ENCODE measurements around the gene PRUNE2.

PRUNE2 gene

DNA sequence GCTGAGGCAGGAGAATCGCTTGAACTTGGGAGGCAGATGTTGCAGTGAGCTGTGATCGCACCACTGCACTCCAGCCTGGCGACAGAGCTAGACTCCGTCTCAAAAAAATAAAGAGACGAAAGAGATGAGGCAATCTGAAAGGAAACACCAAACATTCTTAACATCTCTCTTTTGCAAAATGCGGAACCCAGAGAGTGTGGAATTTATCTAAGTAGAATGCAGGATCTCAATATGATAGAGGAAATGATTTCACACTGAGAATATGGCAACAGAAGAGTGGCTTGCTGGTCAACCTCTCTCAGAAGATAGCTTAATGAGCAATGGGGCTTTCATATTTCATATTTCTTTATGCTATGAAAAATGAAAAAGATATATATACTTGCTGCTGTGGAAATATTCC lies 175.1 kb downstream of the PRUNE2 start:
- DNase-seq = no peak

DNA sequence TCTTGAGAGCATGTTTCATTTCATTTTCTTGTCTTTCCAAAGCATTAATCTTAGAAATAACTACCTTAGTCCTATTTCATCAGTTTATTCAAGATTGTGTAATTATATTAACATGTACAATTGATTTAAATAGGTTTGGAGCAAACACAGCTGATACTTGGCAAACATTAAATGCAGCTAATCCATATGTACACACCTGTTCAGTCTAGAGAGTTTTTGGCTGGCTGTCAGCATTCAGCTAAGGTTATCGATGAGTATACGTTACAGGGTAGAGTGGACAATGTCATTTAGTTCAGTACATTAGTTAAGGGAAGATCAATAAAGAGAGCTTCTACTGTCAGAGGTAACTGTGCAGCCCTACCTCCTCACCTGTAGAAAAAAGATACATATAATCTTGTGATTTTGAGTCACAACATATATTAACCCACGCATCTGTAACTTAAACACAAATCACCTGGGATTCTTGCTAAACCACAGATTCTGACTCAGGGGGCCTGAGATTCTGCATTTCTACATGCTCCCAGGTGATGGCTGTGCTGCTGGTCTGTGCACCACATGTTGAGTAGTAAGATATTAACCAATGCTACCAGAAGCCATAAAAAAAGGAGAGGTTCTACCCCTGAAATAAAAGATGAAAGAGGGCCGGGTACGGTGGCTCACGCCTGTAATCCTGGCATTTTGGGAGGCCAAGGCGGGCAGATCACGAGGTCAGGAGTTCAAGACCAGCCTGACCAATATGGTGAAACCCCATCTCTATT lies 175.8 kb downstream of the PRUNE2 start:
- DNase-seq = no peak

DNA sequence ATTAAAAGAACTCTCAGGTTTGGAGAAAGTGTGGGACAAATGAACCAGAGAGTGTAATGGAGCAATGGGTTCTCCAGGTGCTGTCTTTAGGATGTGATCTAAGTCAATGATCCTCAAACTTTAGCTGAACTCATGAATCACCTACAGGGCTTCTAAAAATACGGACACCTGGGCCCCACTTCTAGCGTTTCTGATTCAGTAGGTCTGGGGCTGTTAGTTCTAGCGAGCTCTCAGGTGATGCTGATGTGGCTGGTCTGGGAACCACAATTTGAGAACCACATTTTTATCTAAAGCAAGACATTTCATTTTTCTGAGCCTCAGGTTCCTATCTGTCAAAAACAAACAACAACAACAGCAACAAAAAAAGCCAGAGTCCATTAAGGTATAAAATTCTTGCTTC lies 176.8 kb downstream of the PRUNE2 start:
- DNase-seq = no peak

DNA sequence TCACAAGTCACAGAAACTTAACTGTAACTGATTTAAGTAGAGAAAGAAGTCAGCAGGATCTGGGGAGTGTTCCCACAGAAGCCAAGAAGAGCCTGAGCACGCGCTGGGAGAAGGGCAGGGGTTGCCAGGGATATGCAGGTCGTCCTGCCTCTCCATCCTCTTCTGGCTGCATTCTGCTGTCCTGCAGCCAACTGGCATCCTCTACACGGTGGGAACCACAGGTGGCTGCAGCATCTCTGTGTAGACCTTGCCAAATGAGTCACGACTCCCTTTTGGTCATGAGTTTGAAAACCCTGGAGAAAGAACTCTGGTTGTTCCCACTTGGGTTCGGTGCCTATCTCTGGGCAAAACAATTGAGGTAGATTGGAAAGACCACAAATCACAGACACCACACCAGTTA lies 180.0 kb downstream of the PRUNE2 start:
- DNase-seq = no peak

DNA sequence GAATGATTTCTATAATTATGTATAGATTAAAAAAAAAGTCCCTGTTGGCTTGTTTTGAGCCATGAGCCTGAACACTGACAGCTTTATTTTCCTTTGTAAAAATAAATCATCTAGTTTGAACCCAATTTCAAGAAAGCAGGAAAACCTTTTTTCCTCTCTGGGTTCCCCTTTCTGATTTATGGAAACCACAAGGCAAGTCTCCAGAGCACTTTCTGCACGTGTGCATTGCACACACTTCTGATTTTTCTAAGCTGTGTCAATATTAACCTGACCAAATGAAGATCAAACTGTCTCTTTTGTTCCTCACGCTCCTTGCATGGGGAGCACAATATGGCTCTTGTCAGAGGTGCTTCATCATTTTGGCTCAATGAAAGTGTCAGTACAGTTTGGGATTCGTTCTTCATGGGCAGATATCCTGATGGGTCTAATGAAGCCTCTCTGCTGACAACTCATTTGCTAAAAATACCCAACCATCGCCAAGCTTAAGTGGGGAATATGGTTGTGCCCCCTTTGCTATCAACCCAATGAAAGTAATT lies 180.8 kb downstream of the PRUNE2 start:
- DNase-seq = no peak

DNA sequence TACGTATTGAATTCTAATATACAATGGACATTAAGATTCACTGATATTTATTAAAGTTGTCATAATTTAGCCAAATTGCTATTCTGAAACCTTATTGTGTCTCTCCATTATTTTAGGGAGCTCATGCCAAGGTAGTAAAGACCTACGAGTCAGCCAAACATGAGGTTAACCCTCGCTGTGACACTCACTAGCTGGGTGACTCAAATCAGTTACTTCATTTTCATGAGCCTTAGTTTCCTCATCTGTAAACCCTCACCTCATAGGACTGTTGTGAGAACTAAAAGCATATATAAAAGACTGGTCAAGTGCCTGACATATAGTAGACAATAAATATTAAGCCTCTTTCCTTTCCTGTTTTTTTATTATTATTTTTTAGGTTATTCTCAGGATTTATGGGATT lies 185.7 kb downstream of the PRUNE2 start:
- DNase-seq = no peak

DNA sequence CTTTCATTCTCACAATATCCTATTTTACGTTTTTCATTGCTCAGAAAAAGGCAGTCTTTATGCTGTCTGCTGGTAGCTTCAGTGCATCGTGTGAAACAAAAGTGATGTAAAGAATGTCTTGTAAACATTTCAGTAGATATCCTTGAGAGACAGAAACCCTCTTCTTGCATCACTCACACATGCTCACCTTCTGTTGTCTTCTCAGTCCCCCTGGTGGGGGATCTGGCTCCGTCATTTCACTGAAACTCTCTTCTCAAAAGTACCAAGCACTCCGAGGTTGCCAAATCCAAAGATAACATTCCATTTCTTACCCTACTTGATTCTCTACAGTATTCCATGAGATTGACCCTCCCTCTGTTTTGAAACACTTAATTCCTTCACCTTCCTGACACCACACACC lies 187.7 kb downstream of the PRUNE2 start:
- no peak for DNase-seq

DNA sequence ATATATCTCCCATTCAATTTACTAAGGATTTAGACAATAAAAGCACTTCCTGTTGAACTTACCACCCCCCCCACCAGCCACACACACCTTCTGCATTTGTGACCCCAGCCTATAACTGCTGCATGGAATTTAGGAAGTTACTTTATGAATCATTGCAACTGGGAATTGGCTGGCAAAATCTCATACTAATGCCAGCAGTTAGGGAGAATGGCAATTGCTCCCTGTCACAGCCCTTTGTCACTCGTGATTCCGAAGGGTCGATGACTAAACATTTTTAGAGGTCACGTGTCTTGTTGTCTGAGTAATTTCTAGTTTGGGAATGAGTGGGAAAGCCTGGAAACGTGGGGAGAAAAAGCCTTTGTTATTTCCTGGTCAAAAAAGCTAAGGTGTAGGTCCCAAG lies 188.3 kb downstream of the PRUNE2 start:
- DNase-seq = no peak

DNA sequence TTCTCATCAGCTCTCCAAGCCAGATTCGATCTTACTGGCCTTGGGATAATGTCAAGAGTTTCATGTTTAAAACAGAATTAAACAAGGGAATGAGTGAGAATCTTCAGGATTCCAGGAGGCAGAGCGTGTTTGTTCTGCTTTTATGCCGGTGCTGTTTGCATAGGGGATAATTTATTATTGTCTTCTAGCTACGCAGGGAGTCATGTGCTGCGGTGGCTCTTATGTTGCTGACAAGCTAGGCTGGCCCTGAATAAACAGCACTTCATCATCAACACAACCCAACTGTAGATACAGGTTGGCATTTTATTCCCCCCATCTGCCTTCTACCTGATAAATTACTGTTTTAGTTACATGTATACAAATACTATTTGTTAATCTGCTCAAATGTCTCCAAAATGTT lies 188.7 kb downstream of the PRUNE2 start:
- no peak for DNase-seq

DNA sequence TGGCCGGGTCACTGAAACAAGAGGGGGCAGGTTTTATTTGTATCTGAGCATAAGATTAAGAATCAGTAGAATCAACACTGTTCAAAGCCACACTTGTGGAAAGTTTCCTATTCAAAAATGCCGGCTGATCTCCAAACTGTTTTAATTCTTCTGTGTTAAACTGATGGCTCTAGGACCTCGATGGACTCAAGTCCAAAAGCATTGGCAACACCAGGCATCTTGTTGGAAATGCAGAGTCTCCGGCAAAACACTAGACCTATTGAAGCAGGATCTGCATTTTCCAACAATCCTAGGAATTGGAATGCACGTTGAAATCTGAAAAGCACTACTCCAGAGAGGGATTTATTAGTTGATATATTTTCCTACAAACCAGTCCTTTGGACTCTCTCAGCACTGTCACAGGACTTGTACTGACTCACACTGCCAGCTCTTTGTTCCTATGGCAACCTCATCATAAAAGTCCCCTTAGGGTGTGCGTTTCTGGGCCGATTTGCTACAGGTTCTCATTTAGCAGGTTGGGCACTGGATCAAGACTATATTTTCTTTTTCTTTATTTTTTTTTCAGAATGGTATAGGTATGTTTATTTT lies 189.7 kb downstream of the PRUNE2 start:
- no peak for DNase-seq

DNA sequence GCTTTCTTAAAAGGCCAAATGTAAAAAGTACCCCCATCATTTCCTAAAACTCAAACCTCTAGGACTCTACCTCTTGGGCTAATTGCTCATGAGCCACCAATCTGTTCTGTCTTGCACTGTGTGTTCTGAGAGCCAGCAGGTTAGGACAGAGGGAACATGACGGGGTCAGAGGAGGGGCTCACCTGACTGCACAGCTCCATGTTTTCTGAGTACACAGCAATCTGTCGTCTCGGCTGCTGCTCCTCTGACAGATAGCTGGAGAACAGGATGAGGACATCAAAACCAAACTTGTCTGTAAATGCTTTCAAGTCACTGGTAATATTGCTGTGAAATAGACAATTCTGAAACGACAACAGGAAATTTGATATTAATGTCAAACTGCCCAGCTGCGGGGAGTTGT lies 192.5 kb downstream of the PRUNE2 start:
- DNase-seq = no peak

DNA sequence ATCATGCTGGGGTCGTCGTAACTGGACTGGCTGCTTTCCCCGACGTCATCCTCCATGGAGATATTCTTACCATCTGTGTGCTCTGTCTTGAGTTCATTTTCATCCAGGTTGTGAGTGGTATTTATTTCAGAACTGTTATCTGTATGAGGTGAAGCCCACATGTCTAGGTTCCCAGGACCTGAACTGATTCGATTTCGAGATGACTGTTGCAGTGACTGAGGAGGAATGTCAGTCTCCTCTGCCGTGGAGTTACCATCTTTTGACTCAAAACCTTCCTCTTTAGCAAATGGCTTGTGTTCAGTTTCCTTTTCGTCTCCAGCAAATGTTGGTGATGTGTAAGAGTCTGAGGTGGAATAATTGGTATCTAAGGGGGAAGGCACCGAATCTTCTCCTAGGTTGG lies 196.9 kb downstream of the PRUNE2 start:
- no peak for DNase-seq

DNA sequence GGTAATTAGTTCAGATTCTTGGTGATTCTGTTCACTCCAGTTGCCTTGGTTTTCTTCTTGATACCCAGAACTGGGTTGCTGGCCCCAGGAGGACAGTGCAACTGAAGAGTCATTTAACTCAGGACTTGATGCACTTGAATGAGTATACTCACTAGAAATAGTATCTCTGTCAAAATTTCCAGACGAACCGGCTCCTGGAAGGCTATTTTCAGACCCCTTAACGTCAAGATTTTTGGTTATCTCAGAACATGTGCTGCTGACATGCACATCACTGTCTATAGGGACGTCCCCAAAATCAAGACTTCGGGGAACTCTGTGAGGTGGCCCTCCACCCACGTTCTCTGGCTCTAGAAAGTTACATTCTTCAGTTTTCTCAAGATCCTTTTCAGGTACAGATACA lies 198.4 kb downstream of the PRUNE2 start:
- DNase-seq = no peak

DNA sequence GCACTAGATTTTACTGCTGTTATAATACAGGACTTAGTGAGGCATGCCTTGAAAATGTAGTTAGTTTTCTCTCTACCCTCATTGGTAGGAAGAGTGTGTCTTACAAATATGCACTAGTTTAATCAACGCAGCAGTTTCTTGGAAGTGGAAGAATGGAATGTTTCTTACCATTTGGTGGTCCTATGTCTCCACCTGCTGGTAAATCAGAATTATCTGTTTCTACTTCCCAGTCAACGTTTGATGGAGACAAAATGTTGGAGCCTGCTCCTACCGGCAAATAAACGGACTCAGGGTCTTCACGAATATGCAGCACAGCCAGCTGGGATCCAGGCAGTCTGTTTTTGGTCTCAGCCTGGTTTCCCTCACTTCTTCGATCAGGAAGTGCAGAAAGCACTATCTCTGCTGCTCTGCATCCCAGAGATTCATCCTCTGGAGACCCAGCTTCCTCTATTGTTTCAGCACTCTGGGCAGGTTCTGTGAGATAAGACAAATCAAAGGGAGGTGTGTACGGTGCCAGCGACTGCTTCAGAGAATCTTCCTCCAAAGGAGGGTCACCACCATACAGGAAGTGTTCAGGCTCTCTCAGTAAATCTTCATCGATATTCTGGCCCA lies 201.2 kb downstream of the PRUNE2 start:
- DNase-seq = peak; percentile 27

DNA sequence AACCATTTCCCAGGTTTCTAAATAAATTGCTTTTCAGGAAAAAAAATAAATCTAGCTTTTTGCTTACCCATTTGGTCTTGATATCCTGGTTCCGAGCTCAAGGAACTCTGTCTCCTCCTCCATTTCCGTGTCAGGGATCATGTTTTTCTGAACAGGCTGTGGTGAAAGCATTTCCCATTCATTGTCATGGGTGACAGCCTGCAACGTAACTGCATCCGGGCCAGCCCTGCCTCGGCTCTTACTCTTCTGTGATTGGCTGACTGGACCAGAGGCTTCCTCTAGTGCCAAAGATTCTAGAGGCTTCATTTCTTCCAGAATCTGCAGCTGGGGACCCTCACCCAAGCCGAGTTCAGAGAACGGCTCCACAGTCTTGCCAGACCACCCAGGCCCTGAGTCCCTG lies 202.6 kb downstream of the PRUNE2 start:
- no peak for DNase-seq

DNA sequence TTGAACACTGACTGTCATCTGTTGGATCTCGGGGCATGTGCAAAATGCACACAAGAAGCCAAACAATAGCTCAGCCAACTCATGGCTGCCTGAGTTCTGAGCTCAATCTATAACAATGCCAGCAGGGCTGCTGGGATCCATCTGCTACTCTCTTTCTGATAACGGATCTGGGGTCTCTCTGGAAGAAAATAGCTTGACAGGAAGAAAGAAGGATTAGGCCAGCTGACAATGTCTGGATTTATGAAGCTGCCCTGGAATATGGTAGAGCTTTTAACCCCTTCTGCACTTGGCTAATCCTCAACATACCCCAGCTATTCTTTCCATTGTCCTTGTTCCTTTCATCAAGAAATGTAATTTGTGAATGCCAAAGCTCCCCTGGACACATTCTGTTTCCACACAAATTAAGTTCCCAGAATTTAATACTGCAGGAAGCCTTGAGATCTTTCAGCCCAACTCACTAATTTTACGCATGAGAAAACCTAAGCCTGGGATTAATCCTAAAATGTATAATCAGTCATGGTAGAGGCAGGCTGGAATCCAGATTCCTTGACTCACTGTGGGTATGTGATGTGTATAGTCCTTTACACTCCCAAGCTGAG lies 204.4 kb downstream of the PRUNE2 start:
- DNase-seq = no peak

DNA sequence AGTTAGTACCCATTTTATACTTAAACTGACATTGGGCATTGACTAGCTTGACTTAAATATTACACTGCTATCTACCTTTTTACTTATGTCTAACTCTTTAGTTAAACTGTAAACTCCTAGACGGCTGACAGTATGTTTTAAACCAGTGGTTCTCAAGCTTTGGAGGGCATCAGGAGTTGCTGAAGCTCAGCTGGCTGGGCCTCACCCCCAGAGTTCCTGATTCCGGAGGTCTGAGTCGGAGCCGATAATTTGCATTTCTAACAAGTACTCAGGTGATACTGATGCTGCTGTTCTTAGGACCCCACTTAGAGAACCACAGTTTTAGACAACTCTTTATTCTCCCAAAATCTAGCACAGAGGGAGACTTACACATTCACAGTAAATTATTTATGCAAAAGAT lies 205.0 kb downstream of the PRUNE2 start:
- no peak for DNase-seq

DNA sequence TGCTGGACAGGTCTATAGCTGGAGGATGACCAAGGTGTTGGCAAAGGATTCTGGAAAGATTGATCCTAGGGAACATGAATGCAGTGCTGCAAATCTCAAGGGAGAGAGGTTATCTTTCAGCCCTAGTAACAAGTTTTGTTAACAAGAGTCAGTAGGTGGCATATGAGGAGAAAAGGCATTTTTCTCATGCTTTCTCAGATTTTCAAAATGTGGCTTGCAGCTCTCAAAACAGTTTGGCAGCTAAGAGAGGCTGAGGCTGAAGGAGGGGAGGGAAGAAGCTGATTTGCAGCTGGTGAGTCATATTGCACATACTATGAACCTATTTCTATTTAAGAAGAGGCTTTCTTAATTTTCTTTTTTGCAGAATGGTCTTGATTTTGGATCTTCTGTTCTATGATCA lies 205.9 kb downstream of the PRUNE2 start:
- no peak for DNase-seq

DNA sequence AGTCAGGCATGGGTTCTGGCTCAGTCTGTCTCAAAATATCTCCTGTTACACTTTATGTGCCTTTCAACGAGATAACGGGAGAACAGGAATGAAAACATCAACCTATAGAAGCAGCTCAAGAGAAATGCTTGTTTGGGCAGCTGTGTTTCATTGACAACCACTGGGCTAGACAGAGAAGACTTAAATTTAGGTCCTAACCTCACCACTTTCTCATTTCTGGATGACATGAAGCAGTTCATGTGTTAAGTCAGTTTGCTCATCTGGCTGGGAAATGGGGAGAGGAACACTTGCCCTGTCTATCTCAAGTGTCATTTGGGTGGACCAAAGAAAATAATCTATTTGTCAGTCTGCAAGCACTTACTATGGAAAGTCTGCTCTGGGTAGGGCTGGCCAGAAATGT lies 208.4 kb downstream of the PRUNE2 start:
- DNase-seq = no peak

DNA sequence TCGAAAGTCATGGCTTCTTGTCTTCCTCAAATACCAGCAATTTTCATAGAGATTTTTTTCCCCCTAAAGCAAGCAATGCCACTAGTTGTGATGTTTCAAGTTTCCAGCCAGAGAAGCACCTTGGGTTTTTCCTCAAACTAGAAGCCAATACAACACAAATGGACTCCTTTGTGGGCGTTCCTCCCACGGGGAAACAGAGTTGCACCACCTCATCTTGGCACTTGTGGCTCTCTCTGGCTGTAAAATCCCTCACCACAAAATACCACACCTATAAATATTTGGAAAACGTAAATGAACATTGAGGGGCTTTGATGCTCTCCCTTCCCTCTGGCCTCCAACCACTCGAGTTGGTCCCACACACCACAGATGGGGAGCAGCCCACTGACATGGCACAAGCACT lies 208.8 kb downstream of the PRUNE2 start:
- DNase-seq = no peak

DNA sequence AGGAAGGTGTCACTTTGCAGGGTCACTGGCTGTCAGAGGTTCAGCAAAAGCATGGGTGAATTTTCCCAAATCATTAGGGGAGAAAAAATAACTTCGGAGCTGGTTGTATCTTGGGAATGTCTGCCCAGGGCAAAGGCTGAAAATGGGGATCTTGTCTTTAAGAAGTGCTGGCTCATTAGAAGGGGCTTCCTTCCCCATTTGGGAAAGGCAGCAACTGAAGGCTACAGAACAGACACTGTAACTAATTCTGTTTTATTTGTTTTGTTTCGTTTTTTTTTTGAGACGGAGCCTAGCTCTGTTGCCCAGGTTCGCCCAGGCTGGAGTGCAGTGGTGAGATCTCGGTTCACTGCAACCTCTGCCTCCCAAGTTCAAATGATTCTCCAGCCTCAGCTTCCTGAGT lies 212.0 kb downstream of the PRUNE2 start:
- no peak for DNase-seq

DNA sequence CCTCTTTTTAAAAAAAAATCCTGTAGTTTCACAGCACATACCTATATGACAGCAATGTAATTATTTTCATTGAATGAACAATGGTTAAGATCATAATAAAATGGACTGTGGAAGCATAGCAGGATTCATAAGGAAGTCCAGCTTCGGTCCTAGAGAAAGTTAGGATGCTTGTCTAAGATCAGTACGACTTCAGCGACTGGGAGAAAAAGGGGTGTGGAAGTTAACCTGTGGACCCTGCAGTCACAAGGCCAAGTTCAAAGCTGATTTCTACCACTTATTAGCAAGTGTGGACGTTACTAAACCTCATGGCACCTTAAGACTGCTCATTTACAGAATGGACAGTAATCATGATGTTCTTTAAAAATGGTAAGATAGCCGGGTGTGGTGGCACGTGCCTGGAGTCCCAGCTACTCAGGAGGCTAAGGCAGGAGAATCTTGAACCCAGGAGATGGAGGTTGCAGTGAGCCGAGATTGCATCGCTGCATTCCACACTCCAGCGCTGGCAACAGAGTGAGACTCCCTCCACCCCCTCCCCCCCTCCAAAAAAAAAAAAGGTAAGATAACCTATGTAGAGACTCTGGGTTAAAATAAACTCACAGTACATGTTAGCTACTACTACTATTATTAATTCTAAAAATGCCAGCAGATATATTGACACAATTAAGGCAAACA lies 213.3 kb downstream of the PRUNE2 start:
- no peak for DNase-seq
